ENCODE data around the gene CD52.

CD52 gene

DNA sequence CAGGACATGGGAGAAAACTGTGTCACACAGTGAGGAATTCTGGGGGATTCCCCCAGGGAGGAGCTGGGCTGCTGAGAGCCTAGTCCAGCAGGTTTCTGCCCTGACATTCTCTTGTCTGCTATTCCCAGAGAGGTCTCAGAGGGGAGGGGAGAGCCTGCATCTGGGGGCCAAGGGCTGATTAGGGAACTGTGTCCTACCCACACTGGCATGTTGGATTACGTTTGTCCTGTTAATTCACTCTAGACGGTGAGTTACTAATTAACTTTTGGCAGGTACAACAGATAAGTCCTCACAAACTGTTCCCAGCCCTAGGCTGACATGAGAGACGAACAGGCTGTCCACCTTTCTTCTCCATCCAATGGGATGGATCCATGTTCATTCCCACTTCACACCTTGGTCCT is 40.5 kb upstream of the CD52 start:
- TF ChIP-seq, protein P1, sequence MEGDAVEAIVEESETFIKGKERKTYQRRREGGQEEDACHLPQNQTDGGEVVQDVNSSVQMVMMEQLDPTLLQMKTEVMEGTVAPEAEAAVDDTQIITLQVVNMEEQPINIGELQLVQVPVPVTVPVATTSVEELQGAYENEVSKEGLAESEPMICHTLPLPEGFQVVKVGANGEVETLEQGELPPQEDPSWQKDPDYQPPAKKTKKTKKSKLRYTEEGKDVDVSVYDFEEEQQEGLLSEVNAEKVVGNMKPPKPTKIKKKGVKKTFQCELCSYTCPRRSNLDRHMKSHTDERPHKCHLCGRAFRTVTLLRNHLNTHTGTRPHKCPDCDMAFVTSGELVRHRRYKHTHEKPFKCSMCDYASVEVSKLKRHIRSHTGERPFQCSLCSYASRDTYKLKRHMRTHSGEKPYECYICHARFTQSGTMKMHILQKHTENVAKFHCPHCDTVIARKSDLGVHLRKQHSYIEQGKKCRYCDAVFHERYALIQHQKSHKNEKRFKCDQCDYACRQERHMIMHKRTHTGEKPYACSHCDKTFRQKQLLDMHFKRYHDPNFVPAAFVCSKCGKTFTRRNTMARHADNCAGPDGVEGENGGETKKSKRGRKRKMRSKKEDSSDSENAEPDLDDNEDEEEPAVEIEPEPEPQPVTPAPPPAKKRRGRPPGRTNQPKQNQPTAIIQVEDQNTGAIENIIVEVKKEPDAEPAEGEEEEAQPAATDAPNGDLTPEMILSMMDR (IDR thresholded peaks at IDR 0.05; ENCODE audit: low read depth, low read length), result no peak
- no peak overlapping the region for H3K4me3 ChIP-seq (ENCODE audit: low read depth, low read length)

DNA sequence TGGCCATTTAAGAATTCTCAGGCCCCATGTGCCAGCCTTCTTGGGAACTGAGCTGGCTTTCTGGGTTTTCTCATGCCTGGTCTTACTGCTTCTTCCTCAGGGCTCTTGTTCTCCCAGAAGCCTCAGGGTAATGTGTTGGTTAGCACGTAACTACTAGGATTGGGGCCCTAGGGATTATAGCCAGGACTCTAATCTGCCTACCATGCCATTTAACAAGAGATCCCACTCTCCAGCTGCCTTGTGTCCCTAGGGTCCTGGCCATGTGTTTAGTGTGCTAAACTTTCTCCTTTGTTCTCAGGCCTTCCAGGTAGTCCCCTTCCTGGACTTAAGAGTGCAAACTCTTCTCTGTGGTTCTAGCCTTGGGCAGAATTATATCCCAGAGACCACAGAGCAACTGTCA is 40.0 kb upstream of the CD52 start:
- H3K4me3 ChIP-seq (ENCODE audit: low read depth, low read length), result no peak overlapping the region
- TF ChIP-seq, protein P1 (IDR thresholded peaks at IDR 0.05; ENCODE audit: low read depth, low read length), result no peak

DNA sequence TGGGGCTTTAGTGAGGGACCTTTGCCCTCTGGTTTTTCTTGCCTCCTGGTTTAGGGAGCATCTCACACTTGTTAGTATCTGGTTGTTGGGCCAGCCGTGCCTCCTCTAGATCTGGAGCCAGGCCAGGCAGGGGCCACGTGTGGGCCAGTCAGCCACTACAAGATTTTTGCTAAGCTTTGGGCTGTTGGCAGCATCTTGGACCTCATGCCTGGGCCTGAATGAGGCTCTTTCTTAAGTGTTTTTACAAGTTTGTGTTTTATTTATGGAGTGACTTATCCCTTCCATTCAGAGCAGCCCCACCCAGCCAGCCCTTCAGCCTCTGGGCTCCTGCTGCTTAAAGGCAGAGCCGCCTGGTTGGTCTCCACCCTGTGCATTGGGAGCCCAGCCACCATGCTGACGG is 39.5 kb upstream of the CD52 start:
- no peak overlapping the region for H3K4me3 ChIP-seq (ENCODE audit: low read depth, low read length)
- TF ChIP-seq, protein P1 (IDR thresholded peaks at IDR 0.05; ENCODE audit: low read depth, low read length), result no peak

DNA sequence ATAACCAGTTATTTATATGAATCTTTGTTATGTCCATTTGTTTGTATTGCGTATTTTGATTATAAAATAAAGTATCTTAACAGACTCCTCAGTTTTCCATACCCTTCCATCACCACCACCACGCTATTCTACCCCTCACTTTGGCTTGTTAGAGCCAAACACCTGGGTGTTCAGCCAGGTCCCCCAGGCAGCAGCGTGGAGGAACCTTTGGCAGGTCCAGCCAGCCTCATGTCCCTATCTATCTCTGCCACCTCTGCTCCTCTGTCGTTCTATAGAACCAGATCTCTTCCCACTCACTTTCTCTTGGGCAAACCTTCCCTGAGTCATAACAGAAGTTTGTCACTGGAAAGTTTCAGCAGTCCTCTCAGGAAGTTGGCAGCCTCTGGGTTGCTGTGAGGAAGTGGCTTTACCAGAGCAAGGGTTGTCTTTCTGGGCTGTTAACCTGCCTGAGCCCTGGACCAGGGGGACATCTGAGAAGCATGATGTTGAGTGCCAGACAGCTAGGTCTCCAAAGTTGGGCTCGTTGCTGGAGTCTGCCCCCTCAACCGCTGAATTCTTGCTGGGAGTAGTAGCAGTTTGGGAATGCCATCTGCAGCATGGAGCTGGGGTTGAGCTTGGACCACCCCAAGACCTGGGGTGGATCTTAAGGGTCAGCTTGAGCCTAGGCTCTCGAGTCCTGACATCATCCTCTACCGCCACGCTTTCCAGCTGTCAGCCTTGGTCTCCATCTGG is 38.9 kb upstream of the CD52 start:
- H3K4me3 ChIP-seq (ENCODE audit: low read depth, low read length), result peak overlapping the region; percentile 92
- TF ChIP-seq, protein P1 (IDR thresholded peaks at IDR 0.05; ENCODE audit: low read depth, low read length), result no peak

DNA sequence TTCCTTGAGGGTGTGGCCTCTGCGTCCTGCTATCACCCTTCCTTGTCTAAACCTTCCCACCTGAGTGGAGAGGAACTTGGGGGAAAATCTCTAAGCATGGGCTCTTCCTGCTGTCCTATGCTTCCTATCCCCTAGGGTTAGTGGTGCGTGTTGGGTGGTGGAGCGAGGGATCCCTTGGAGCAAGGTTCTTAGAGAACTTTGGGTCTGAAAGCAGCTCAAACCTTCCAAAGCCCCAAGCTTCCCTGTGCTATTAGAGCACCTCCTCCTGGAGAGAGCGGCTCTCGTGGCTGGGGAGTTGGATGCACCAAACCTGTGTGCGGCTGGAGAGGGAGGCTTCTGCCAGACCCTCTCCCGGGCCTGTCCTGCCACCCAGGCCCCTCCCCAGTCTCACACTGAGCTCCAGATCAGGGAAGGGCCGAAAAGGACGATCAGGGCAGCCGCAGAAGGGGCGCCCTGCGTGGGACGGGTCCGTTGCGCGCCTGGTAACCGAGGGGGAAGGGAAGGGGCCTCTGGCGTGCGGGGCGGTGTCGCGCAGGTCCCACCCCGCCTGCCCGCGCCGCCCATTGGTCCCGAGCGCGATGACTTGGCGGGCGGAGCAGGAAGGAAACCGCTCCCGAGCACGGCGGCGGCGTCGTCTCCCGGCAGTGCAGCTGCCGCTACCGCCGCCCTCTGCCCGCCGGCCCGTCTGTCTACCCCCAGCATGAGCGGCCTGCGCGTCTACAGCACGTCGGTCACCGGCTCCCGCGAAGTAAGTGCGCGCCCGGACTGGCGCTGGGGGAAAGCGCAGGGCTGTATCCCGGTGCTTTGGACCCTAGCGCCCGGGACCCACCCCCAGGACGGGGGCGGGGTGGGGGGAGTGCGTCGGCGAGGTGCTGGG is 38.1 kb upstream of the CD52 start, which contains the start of gene SH3BGRL3:
SH3BGRL3 (plus strand) TSS at position 631 of the 877 bp plus-strand sequence; CDS start at position 701, 70 bp downstream.
- peak within 1 kb of the TSS; percentile 92 for H3K4me3 ChIP-seq (ENCODE audit: low read depth, low read length)
- TF ChIP-seq, protein P1 (IDR thresholded peaks at IDR 0.05; ENCODE audit: low read depth, low read length), result peak; percentile 35; the same call in 1 of the 2 replicates

DNA sequence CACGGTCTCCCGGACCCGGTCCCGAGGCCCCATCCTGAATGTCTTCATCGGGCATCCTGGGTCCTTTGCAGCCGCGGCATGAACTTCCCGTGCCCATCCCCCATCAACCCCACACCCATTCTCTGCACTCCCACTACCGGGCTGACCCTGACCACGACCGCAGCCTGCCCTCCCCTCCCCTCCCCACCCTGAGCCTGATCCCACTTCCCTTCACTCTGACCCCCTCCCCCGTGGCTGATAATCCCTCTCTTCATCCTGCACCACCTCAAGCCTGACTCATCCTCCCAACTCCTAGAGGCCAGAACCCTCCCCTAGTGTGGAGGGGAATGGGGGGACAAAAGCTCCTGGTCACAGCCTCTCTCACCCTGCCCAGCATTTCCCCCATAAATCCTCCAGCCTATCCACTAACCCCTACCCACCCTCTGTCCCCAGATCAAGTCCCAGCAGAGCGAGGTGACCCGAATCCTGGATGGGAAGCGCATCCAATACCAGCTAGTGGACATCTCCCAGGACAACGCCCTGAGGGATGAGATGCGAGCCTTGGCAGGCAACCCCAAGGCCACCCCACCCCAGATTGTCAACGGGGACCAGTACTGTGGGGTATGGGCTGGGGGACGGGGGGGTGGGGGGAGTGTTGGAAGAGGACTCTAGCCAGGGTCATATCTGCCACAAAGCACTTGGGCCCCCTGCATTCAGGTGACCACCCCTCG is 37.3 kb upstream of the CD52 start:
- TF ChIP-seq, protein P1 (IDR thresholded peaks at IDR 0.05; ENCODE audit: low read depth, low read length), result no peak
- H3K4me3 ChIP-seq (ENCODE audit: low read depth, low read length), result peak overlapping the region; percentile 92
